ENCODE data around the gene NFX1. TPM values are rescaled to one million over a fixed set of nuclear protein-coding genes. Genes with fewer than 3 reads are reported as not detected.

NFX1 gene
- total and polyA plus RNA-seq, 4 donors: 13.7 to 27.9 (median 14.6) TPM

- Histone ChIP-seq H3K27ac (ENCODE audit: low read depth in 1 of 2, low read length in 2 of 2) (no peak overlapping the region), H3K27me3 (ENCODE audit: control insufficient read depth in 4 of 4, insufficient read depth in 4 of 4, low read length in 3 of 4) (no peaks in the 10 kb centered on the region), H3K4me1 (ENCODE audit: control insufficient read depth in 4 of 4, insufficient read depth in 4 of 4, low read length in 3 of 4) (no peaks in the 10 kb centered on the region), H3K4me3 (ENCODE audit: low read depth in 1 of 3, low read length in 3 of 3) (no peak overlapping the region), H3K36me3 (ENCODE audit: control insufficient read depth in 4 of 4, insufficient read depth in 3 of 4, low read depth in 1 of 4, low read length in 3 of 4) (peaks cover 34 to 89% (median 75%) of the 10 kb centered on the region in 4 donors), H3K9ac (ENCODE audit: low read depth in 1 of 2, low read length in 2 of 2) (no peak overlapping the region), H3K9me3 (ENCODE audit: control insufficient read depth in 4 of 4, low read length in 3 of 4) (no peaks in the 10 kb centered on the region)
- WGBS: 65% methylated on average over 2 of the region's 2 CpGs
- DNase-seq (ENCODE audit: low spot score): no peak
- no peak for TF ChIP-seq MAX (IDR thresholded peaks at IDR 0.05)
- TF ChIP-seq ATF3 (IDR thresholded peaks at IDR 0.05): no peak
- no peak for TF ChIP-seq NR2F2 (IDR thresholded peaks at IDR 0.05)
Observed at GRCh38 chr9:33310748-33311147, 20.4 kb downstream of the NFX1 start.

GRCh38 chr9:33311953-33312352, 21.6 kb downstream of the NFX1 start:
- Histone ChIP-seq H3K36me3 (ENCODE audit: control insufficient read depth in 4 of 4, insufficient read depth in 3 of 4, low read depth in 1 of 4, low read length in 3 of 4) (peaks cover 28 to 90% (median 71%) of the 10 kb centered on the region in 4 donors), H3K4me1 (ENCODE audit: control insufficient read depth in 4 of 4, insufficient read depth in 4 of 4, low read length in 3 of 4) (no peaks in the 10 kb centered on the region), H3K9me3 (ENCODE audit: control insufficient read depth in 4 of 4, low read length in 3 of 4) (no peaks in the 10 kb centered on the region), H3K4me3 (ENCODE audit: low read depth in 1 of 3, low read length in 3 of 3) (no peak overlapping the region), H3K27ac (ENCODE audit: low read depth in 1 of 2, low read length in 2 of 2) (no peak overlapping the region), H3K9ac (ENCODE audit: low read depth in 1 of 2, low read length in 2 of 2) (no peak overlapping the region), H3K27me3 (ENCODE audit: control insufficient read depth in 4 of 4, insufficient read depth in 4 of 4, low read length in 3 of 4) (no peaks in the 10 kb centered on the region)
- TF ChIP-seq FOXA1 (IDR thresholded peaks at IDR 0.05) (no peak), SP1 (IDR thresholded peaks at IDR 0.05) (no peak)
- 84% methylated on average over 2 of the region's 2 CpGs for WGBS
- no peak for DNase-seq (ENCODE audit: low spot score)

- no peak for DNase-seq (ENCODE audit: low spot score)
- Histone ChIP-seq H3K9me3 (ENCODE audit: control insufficient read depth in 4 of 4, low read length in 3 of 4) (no peaks in the 10 kb centered on the region), H3K27me3 (ENCODE audit: control insufficient read depth in 4 of 4, insufficient read depth in 4 of 4, low read length in 3 of 4) (no peaks in the 10 kb centered on the region), H3K27ac (ENCODE audit: low read depth in 1 of 2, low read length in 2 of 2) (no peak overlapping the region), H3K4me1 (ENCODE audit: control insufficient read depth in 4 of 4, insufficient read depth in 4 of 4, low read length in 3 of 4) (no peaks in the 10 kb centered on the region), H3K4me3 (ENCODE audit: low read depth in 1 of 3, low read length in 3 of 3) (no peak overlapping the region), H3K36me3 (ENCODE audit: control insufficient read depth in 4 of 4, insufficient read depth in 3 of 4, low read depth in 1 of 4, low read length in 3 of 4) (peaks cover 25 to 82% (median 73%) of the 10 kb centered on the region in 4 donors), H3K9ac (ENCODE audit: low read depth in 1 of 2, low read length in 2 of 2) (no peak overlapping the region)
- TF ChIP-seq RXRA (IDR thresholded peaks at IDR 0.05) (no peak), MAX (IDR thresholded peaks at IDR 0.05) (no peak), REST (IDR thresholded peaks at IDR 0.05) (no peak), CTCF (IDR thresholded peaks at IDR 0.05; ENCODE audit: low read depth, low read length, missing input control) (no peak), TAF1 (conservative IDR thresholded peaks at IDR 0.05) (no peak), NR2F2 (IDR thresholded peaks at IDR 0.05) (no peak), YY1 (IDR thresholded peaks at IDR 0.05) (no peak), HNF4A (conservative IDR thresholded peaks at IDR 0.05) (no peak), FOXA1 (IDR thresholded peaks at IDR 0.05) (no peak), RAD21 (IDR thresholded peaks at IDR 0.05) (no peak), JUND (IDR thresholded peaks at IDR 0.05) (no peak), HNF4G (IDR thresholded peaks at IDR 0.05) (no peak), GABPA (IDR thresholded peaks at IDR 0.05 in 1 of 2, conservative IDR thresholded peaks at IDR 0.05 in 1 of 2) (no peak), SP1 (IDR thresholded peaks at IDR 0.05) (no peak), FOXA2 (IDR thresholded peaks at IDR 0.05) (no peak), ATF3 (IDR thresholded peaks at IDR 0.05) (no peak), EGR1 (IDR thresholded peaks at IDR 0.05; ENCODE audit: low read depth in 2 of 2) (no peak), ZBTB33 (IDR thresholded peaks at IDR 0.05) (no peak)
- 85% methylated on average over 5 of the region's 5 CpGs for WGBS
Observed at GRCh38 chr9:33315371-33315770, 25.1 kb downstream of the NFX1 start.

Measured in liver (tissue), 9 donors.